Stimulated activated effector memory CD8-positive, alpha-beta T cell treated with anti-CD3 and anti-CD28 coated beads, Interleukin-12 subunit alpha, Interleukin-12 subunit beta, amount 100 ng/mL, for 72 hours (primary cell): ENCODE measurements around the gene ATP6V0B.

Experiments used
- ATAC-seq: fragments of 150-1000 bp; cut with Tn5 transposase; 2 replicates; pipeline ENCODE4 v1.10.0; 2021
- DNase-seq, 2 donors: peaks; one replicate each; pipeline ENCODE4 v3.0.0; 2021 to 2022; ENCODE audit warnings: low spot score in 2 of 2
- H3K27ac Mint-ChIP-seq: one replicate; pipeline ENCODE4 v1.8.0; 2022; ENCODE audit warnings: mild to moderate bottlenecking, mixed read lengths
- H3K36me3 Mint-ChIP-seq: one replicate; pipeline ENCODE4 v1.8.0; 2022; ENCODE audit warnings: mild to moderate bottlenecking, mixed read lengths
- H3K4me1 Mint-ChIP-seq: one replicate; pipeline ENCODE4 v1.8.0; 2022; ENCODE audit warnings: mixed read lengths
- H3K4me3 Mint-ChIP-seq: one replicate; pipeline ENCODE4 v1.8.0; 2022; ENCODE audit warnings: mild to moderate bottlenecking, mixed read lengths
- H3K9me3 Mint-ChIP-seq: one replicate; pipeline ENCODE4 v1.8.0; 2022; ENCODE audit warnings: mixed read lengths

ATP6V0B gene

GRCh38 chr1:43974443-43975248 lies at the start of gene ATP6V0B:
Gene ATP6V0B, plus strand, starts transcription at chr1:43974960. Its CDS starts 81 bp downstream, at chr1:43975041.
- H3K9me3 Mint-ChIP-seq, result no peaks in the 10 kb centered on the region
- H3K36me3 Mint-ChIP-seq, result peaks cover 37% of the 10 kb centered on the region
- ATAC-seq (peak; percentile 84), DNase-seq (peak; percentile 90 to 98)
- peak within 1 kb of the TSS; percentile 87 for H3K4me3 Mint-ChIP-seq
- H3K27ac Mint-ChIP-seq, result peak within 1 kb of the TSS; percentile 90
- peaks cover 65% of the 10 kb centered on the region for H3K4me1 Mint-ChIP-seq

- DNase-seq (no peak), ATAC-seq (no peak)
- Mint-ChIP-seq H3K4me3 (no peak overlapping the region), H3K36me3 (no peaks in the 10 kb centered on the region), H3K27ac (peak overlapping the region; percentile 33), H3K9me3 (no peaks in the 10 kb centered on the region), H3K4me1 (peaks cover 5% of the 10 kb centered on the region)
Measured at GRCh38 chr1:43925846-43926245, 48.9 kb upstream of the ATP6V0B start.

- DNase-seq (no peak), ATAC-seq (no peak)
- Mint-ChIP-seq H3K36me3 (peaks cover 9% of the 10 kb centered on the region), H3K4me3 (no peak overlapping the region), H3K9me3 (no peaks in the 10 kb centered on the region), H3K27ac (no peak overlapping the region), H3K4me1 (peaks cover 24% of the 10 kb centered on the region)
Measured at GRCh38 chr1:43930168-43930948, 44.4 kb upstream of the ATP6V0B start.

- H3K27ac Mint-ChIP-seq, result no peak overlapping the region
- no peak overlapping the region for H3K4me3 Mint-ChIP-seq
- no peak for ATAC-seq
- no peaks in the 10 kb centered on the region for H3K9me3 Mint-ChIP-seq
- H3K4me1 Mint-ChIP-seq, result peaks cover 24% of the 10 kb centered on the region
- peaks cover 9% of the 10 kb centered on the region for H3K36me3 Mint-ChIP-seq
- DNase-seq, result no peak
Measured at GRCh38 chr1:43930949-43931275, 43.8 kb upstream of the ATP6V0B start.

- Mint-ChIP-seq H3K4me1 (peaks cover 24% of the 10 kb centered on the region), H3K27ac (peak overlapping the region; percentile 43), H3K36me3 (peaks cover 9% of the 10 kb centered on the region), H3K4me3 (no peak overlapping the region), H3K9me3 (no peaks in the 10 kb centered on the region)
- ATAC-seq, result no peak
- no peak for DNase-seq
Measured at GRCh38 chr1:43931711-43932660, 42.8 kb upstream of the ATP6V0B start.

GRCh38 chr1:43932786-43933385 lies 41.9 kb upstream of the ATP6V0B start:
- Mint-ChIP-seq H3K4me3 (peak overlapping the region; percentile 2), H3K27ac (peak overlapping the region; percentile 43), H3K4me1 (peaks cover 24% of the 10 kb centered on the region), H3K9me3 (no peaks in the 10 kb centered on the region), H3K36me3 (peaks cover 9% of the 10 kb centered on the region)
- DNase-seq (no peak), ATAC-seq (no peak)

GRCh38 chr1:43933386-43934100 lies 41.2 kb upstream of the ATP6V0B start, which contains the start of gene ARTN:
Gene ARTN, plus strand, starts transcription at chr1:43933801. Its CDS starts 1,856 bp downstream, at chr1:43935657.
- ATAC-seq, result no peak
- Mint-ChIP-seq H3K27ac (peak within 1 kb of the TSS; percentile 43), H3K4me1 (peaks cover 24% of the 10 kb centered on the region), H3K4me3 (peak within 1 kb of the TSS; percentile 2), H3K36me3 (peaks cover 9% of the 10 kb centered on the region), H3K9me3 (no peaks in the 10 kb centered on the region)
- no peak for DNase-seq

GRCh38 chr1:43934101-43934985 lies 40.4 kb upstream of the ATP6V0B start:
- peaks cover 24% of the 10 kb centered on the region for H3K4me1 Mint-ChIP-seq

GRCh38 chr1:43934986-43935324 lies 39.8 kb upstream of the ATP6V0B start:
- DNase-seq (no peak), ATAC-seq (no peak)
- H3K36me3 Mint-ChIP-seq, result peaks cover 9% of the 10 kb centered on the region
- H3K4me1 Mint-ChIP-seq, result peaks cover 18% of the 10 kb centered on the region
- H3K9me3 Mint-ChIP-seq, result no peaks in the 10 kb centered on the region
- no peak overlapping the region for H3K4me3 Mint-ChIP-seq
- H3K27ac Mint-ChIP-seq, result no peak overlapping the region

More at GRCh38 chr1:43934101-43934985, 40.4 kb upstream of the ATP6V0B start:
- no peak overlapping the region for H3K27ac Mint-ChIP-seq
- ATAC-seq, result peak; percentile 66
- H3K9me3 Mint-ChIP-seq, result no peaks in the 10 kb centered on the region
- peak overlapping the region; percentile 2 for H3K4me3 Mint-ChIP-seq
- H3K36me3 Mint-ChIP-seq, result peaks cover 9% of the 10 kb centered on the region
- DNase-seq, result peak; percentile 44 to 79

- Mint-ChIP-seq H3K4me1 (peaks cover 18% of the 10 kb centered on the region), H3K36me3 (peaks cover 9% of the 10 kb centered on the region), H3K27ac (no peak overlapping the region), H3K9me3 (no peaks in the 10 kb centered on the region), H3K4me3 (no peak overlapping the region)
- ATAC-seq, result no peak
- no peak for DNase-seq
Measured at GRCh38 chr1:43935711-43936427, 38.9 kb upstream of the ATP6V0B start.

- H3K27ac Mint-ChIP-seq, result no peak overlapping the region
- no peaks in the 10 kb centered on the region for H3K9me3 Mint-ChIP-seq
- peak overlapping the region; percentile 37 for H3K4me3 Mint-ChIP-seq
- H3K36me3 Mint-ChIP-seq, result peaks cover 9% of the 10 kb centered on the region
- DNase-seq, result no peak
- ATAC-seq, result peak; percentile 17
- peaks cover 18% of the 10 kb centered on the region for H3K4me1 Mint-ChIP-seq
Measured at GRCh38 chr1:43936431-43937151, 38.2 kb upstream of the ATP6V0B start.

GRCh38 chr1:43937179-43937865 lies 37.4 kb upstream of the ATP6V0B start:
- H3K9me3 Mint-ChIP-seq, result no peaks in the 10 kb centered on the region
- no peak overlapping the region for H3K27ac Mint-ChIP-seq
- no peak for ATAC-seq

More at GRCh38 chr1:43937179-43937865, 37.4 kb upstream of the ATP6V0B start:
- DNase-seq, result no peak
- peak overlapping the region; percentile 37 for H3K4me3 Mint-ChIP-seq
- H3K36me3 Mint-ChIP-seq, result peaks cover 9% of the 10 kb centered on the region
- peaks cover 18% of the 10 kb centered on the region for H3K4me1 Mint-ChIP-seq
